ENCODE results near the gene TMEM45A.
"Not testable (repeated sequence)": the region's sequence is repeated elsewhere in the genome, so short reads cannot be mapped to it uniquely, and the experiment has no call there.

Gene TMEM45A

GRCh38 chr3:100581650-100582049, 89.2 kb downstream of the TMEM45A start:
- POLR2A ChIA-PET = no interaction called here
- Histone ChIP-seq H3K4me1 (ENCODE audit: control extremely low read depth in 1 of 4, control insufficient read depth in 4 of 4, insufficient read depth in 4 of 4, low read length in 3 of 4) (no peaks in the 10 kb centered on the region), H3K27ac (ENCODE audit: insufficient read depth in 1 of 2, low read depth in 1 of 2, low read length in 2 of 2, poor library complexity in 1 of 2, severe bottlenecking in 2 of 2) (no peak overlapping the region), H3K27me3 (replicated peaks in 2 of 5; ENCODE audit: control insufficient read depth in 4 of 5, insufficient read depth in 5 of 5, low read length in 4 of 5) (no peaks in the 10 kb centered on the region), H3K9me3 (ENCODE audit: control extremely low read depth in 1 of 5, control insufficient read depth in 4 of 5, insufficient read depth in 2 of 5, low read depth in 1 of 5, low read length in 4 of 5) (no peaks in the 10 kb centered on the region), H3K36me3 (ENCODE audit: control insufficient read depth in 4 of 4, insufficient read depth in 4 of 4, low read length in 3 of 4) (no peaks in the 10 kb centered on the region), H3K4me3 (ENCODE audit: control insufficient read depth in 1 of 7, extremely low read depth in 1 of 7, insufficient read depth in 4 of 7, low read depth in 2 of 7, low read length in 6 of 7) (no peak overlapping the region)
- 100% methylated on average over 1 of the region's 1 CpG for WGBS (ENCODE audit: insufficient coverage)
- DNase-seq = no peak
- CTCF ChIA-PET = interaction anchor here (0.9 kb wide), 1 partner anchor 30 kb away, joined by 4 read pairs; no protein-coding TSS in a partner anchor

GRCh38 chr3:100582157-100582556, 89.7 kb downstream of the TMEM45A start:
- POLR2A ChIA-PET; CTCF ChIA-PET; H3K36me3 ChIP-seq (ENCODE audit: control insufficient read depth in 4 of 4, insufficient read depth in 4 of 4, low read length in 3 of 4); H3K4me3 ChIP-seq (ENCODE audit: control insufficient read depth in 1 of 7, extremely low read depth in 1 of 7, insufficient read depth in 4 of 7, low read depth in 2 of 7, low read length in 6 of 7); H3K9me3 ChIP-seq (ENCODE audit: control extremely low read depth in 1 of 5, control insufficient read depth in 4 of 5, insufficient read depth in 2 of 5, low read depth in 1 of 5, low read length in 4 of 5); H3K27me3 ChIP-seq (replicated peaks in 2 of 5; ENCODE audit: control insufficient read depth in 4 of 5, insufficient read depth in 5 of 5, low read length in 4 of 5); H3K27ac ChIP-seq (ENCODE audit: insufficient read depth in 1 of 2, low read depth in 1 of 2, low read length in 2 of 2, poor library complexity in 1 of 2, severe bottlenecking in 2 of 2); H3K4me1 ChIP-seq (ENCODE audit: control extremely low read depth in 1 of 4, control insufficient read depth in 4 of 4, insufficient read depth in 4 of 4, low read length in 3 of 4); DNase-seq: not testable (repeated sequence)
- WGBS (ENCODE audit: insufficient coverage) = 98% methylated on average over 6 of the region's 10 CpGs

GRCh38 chr3:100584101-100584660, 91.8 kb downstream of the TMEM45A start:
- Histone ChIP-seq H3K36me3 (ENCODE audit: control insufficient read depth in 4 of 4, insufficient read depth in 4 of 4, low read length in 3 of 4) (no peaks in the 10 kb centered on the region), H3K27ac (ENCODE audit: insufficient read depth in 1 of 2, low read depth in 1 of 2, low read length in 2 of 2, poor library complexity in 1 of 2, severe bottlenecking in 2 of 2) (no peak overlapping the region), H3K27me3 (replicated peaks in 2 of 5; ENCODE audit: control insufficient read depth in 4 of 5, insufficient read depth in 5 of 5, low read length in 4 of 5) (no peaks in the 10 kb centered on the region), H3K4me1 (ENCODE audit: control extremely low read depth in 1 of 4, control insufficient read depth in 4 of 4, insufficient read depth in 4 of 4, low read length in 3 of 4) (no peaks in the 10 kb centered on the region), H3K4me3 (ENCODE audit: control insufficient read depth in 1 of 7, extremely low read depth in 1 of 7, insufficient read depth in 4 of 7, low read depth in 2 of 7, low read length in 6 of 7) (no peak overlapping the region), H3K9me3 (ENCODE audit: control extremely low read depth in 1 of 5, control insufficient read depth in 4 of 5, insufficient read depth in 2 of 5, low read depth in 1 of 5, low read length in 4 of 5) (no peaks in the 10 kb centered on the region)
- CTCF ChIA-PET = no interaction called here
- WGBS (ENCODE audit: insufficient coverage) = 100% methylated on average over 3 of the region's 3 CpGs
- POLR2A ChIA-PET = no interaction called here
- DNase-seq = no peak

- no peaks in the 10 kb centered on the region for H3K36me3 ChIP-seq (ENCODE audit: control insufficient read depth in 4 of 4, insufficient read depth in 4 of 4, low read length in 3 of 4)
- CTCF ChIA-PET = interaction anchor here (0.7 to 2.1 kb wide), 3 partner anchors 16 to 124 kb away, joined by 3 to 10 read pairs (median 8); no protein-coding TSS in a partner anchor
- POLR2A ChIA-PET = no interaction called here
- no peaks in the 10 kb centered on the region for H3K9me3 ChIP-seq (ENCODE audit: control extremely low read depth in 1 of 5, control insufficient read depth in 4 of 5, insufficient read depth in 2 of 5, low read depth in 1 of 5, low read length in 4 of 5)
- DNase-seq = no peak
- no peaks in the 10 kb centered on the region for H3K27me3 ChIP-seq (replicated peaks in 2 of 5; ENCODE audit: control insufficient read depth in 4 of 5, insufficient read depth in 5 of 5, low read length in 4 of 5)
- H3K4me1 ChIP-seq (ENCODE audit: control extremely low read depth in 1 of 4, control insufficient read depth in 4 of 4, insufficient read depth in 4 of 4, low read length in 3 of 4) = peaks cover 0 to 3% (median 1%) of the 10 kb centered on the region in 4 experiments
- H3K4me3 ChIP-seq (ENCODE audit: control insufficient read depth in 1 of 7, extremely low read depth in 1 of 7, insufficient read depth in 4 of 7, low read depth in 2 of 7, low read length in 6 of 7) = no peak overlapping the region
- 91% methylated on average over 1 of the region's 3 CpGs for WGBS (ENCODE audit: insufficient coverage)
- no peak overlapping the region for H3K27ac ChIP-seq (ENCODE audit: insufficient read depth in 1 of 2, low read depth in 1 of 2, low read length in 2 of 2, poor library complexity in 1 of 2, severe bottlenecking in 2 of 2)
Measured at GRCh38 chr3:100586832-100587231, 94.4 kb downstream of the TMEM45A start.

GRCh38 chr3:100588251-100588650, 95.8 kb downstream of the TMEM45A start:
- H3K4me1 ChIP-seq (ENCODE audit: control extremely low read depth in 1 of 4, control insufficient read depth in 4 of 4, insufficient read depth in 4 of 4, low read length in 3 of 4) = peaks cover 0 to 3% (median 1%) of the 10 kb centered on the region in 4 experiments
- WGBS (ENCODE audit: insufficient coverage) = no CpG with 5 or more reads among the region's 1 CpG

GRCh38 chr3:100590114-100590839, 97.9 kb downstream of the TMEM45A start:
- POLR2A ChIA-PET = no interaction called here
- CTCF ChIA-PET = interaction anchor here (1.0 to 6.5 kb wide), 13 partner anchors 10 to 276 kb away, joined by 3 to 73 read pairs (median 6); no protein-coding TSS in a partner anchor
- Histone ChIP-seq H3K4me3 (ENCODE audit: control insufficient read depth in 1 of 7, extremely low read depth in 1 of 7, insufficient read depth in 4 of 7, low read depth in 2 of 7, low read length in 6 of 7) (peak overlapping the region in 2 of 7 experiments; percentile 33 to 51), H3K4me1 (ENCODE audit: control extremely low read depth in 1 of 4, control insufficient read depth in 4 of 4, insufficient read depth in 4 of 4, low read length in 3 of 4) (peaks cover 0 to 3% (median 1%) of the 10 kb centered on the region in 4 experiments), H3K27me3 (replicated peaks in 2 of 5; ENCODE audit: control insufficient read depth in 4 of 5, insufficient read depth in 5 of 5, low read length in 4 of 5) (no peaks in the 10 kb centered on the region), H3K36me3 (ENCODE audit: control insufficient read depth in 4 of 4, insufficient read depth in 4 of 4, low read length in 3 of 4) (no peaks in the 10 kb centered on the region), H3K27ac (ENCODE audit: insufficient read depth in 1 of 2, low read depth in 1 of 2, low read length in 2 of 2, poor library complexity in 1 of 2, severe bottlenecking in 2 of 2) (no peak overlapping the region), H3K9me3 (ENCODE audit: control extremely low read depth in 1 of 5, control insufficient read depth in 4 of 5, insufficient read depth in 2 of 5, low read depth in 1 of 5, low read length in 4 of 5) (no peaks in the 10 kb centered on the region)
- WGBS (ENCODE audit: insufficient coverage) = 97% methylated on average over 3 of the region's 10 CpGs
- peak; percentile 71 to 88 (median 81) for DNase-seq

More at GRCh38 chr3:100588251-100588650, 95.8 kb downstream of the TMEM45A start:
- ChIA-PET CTCF (interaction anchor here (1.3 to 6.5 kb wide), 4 partner anchors 15 to 187 kb away, joined by 3 to 73 read pairs (median 5); partner anchors contain the start of genes LNP1 and TOMM70), POLR2A (no interaction called here)
- H3K27ac ChIP-seq (ENCODE audit: insufficient read depth in 1 of 2, low read depth in 1 of 2, low read length in 2 of 2, poor library complexity in 1 of 2, severe bottlenecking in 2 of 2) = no peak overlapping the region
- no peaks in the 10 kb centered on the region for H3K27me3 ChIP-seq (replicated peaks in 2 of 5; ENCODE audit: control insufficient read depth in 4 of 5, insufficient read depth in 5 of 5, low read length in 4 of 5)
- no peak for DNase-seq
- H3K36me3 ChIP-seq (ENCODE audit: control insufficient read depth in 4 of 4, insufficient read depth in 4 of 4, low read length in 3 of 4) = no peaks in the 10 kb centered on the region
- H3K4me3 ChIP-seq (ENCODE audit: control insufficient read depth in 1 of 7, extremely low read depth in 1 of 7, insufficient read depth in 4 of 7, low read depth in 2 of 7, low read length in 6 of 7) = no peak overlapping the region
- no peaks in the 10 kb centered on the region for H3K9me3 ChIP-seq (ENCODE audit: control extremely low read depth in 1 of 5, control insufficient read depth in 4 of 5, insufficient read depth in 2 of 5, low read depth in 1 of 5, low read length in 4 of 5)

GRCh38 chr3:100590840-100591147, 98.4 kb downstream of the TMEM45A start:
- no peak for DNase-seq
- no CpG with 5 or more reads among the region's 1 CpG for WGBS (ENCODE audit: insufficient coverage)
- Histone ChIP-seq H3K4me1 (ENCODE audit: control extremely low read depth in 1 of 4, control insufficient read depth in 4 of 4, insufficient read depth in 4 of 4, low read length in 3 of 4) (peaks cover 0 to 3% (median 1%) of the 10 kb centered on the region in 4 experiments), H3K27me3 (replicated peaks in 2 of 5; ENCODE audit: control insufficient read depth in 4 of 5, insufficient read depth in 5 of 5, low read length in 4 of 5) (no peaks in the 10 kb centered on the region), H3K4me3 (ENCODE audit: control insufficient read depth in 1 of 7, extremely low read depth in 1 of 7, insufficient read depth in 4 of 7, low read depth in 2 of 7, low read length in 6 of 7) (no peak overlapping the region), H3K27ac (ENCODE audit: insufficient read depth in 1 of 2, low read depth in 1 of 2, low read length in 2 of 2, poor library complexity in 1 of 2, severe bottlenecking in 2 of 2) (no peak overlapping the region), H3K36me3 (ENCODE audit: control insufficient read depth in 4 of 4, insufficient read depth in 4 of 4, low read length in 3 of 4) (no peaks in the 10 kb centered on the region), H3K9me3 (ENCODE audit: control extremely low read depth in 1 of 5, control insufficient read depth in 4 of 5, insufficient read depth in 2 of 5, low read depth in 1 of 5, low read length in 4 of 5) (no peaks in the 10 kb centered on the region)
- ChIA-PET POLR2A (no interaction called here), CTCF (interaction anchor here (0.8 to 6.5 kb wide), 17 partner anchors 9 to 276 kb away, joined by 3 to 73 read pairs (median 4); no protein-coding TSS in a partner anchor)

All from common myeloid progenitor, CD34-positive (primary cell).